Measurements from ENCODE around the gene PAM16.

PAM16 gene

DNA sequence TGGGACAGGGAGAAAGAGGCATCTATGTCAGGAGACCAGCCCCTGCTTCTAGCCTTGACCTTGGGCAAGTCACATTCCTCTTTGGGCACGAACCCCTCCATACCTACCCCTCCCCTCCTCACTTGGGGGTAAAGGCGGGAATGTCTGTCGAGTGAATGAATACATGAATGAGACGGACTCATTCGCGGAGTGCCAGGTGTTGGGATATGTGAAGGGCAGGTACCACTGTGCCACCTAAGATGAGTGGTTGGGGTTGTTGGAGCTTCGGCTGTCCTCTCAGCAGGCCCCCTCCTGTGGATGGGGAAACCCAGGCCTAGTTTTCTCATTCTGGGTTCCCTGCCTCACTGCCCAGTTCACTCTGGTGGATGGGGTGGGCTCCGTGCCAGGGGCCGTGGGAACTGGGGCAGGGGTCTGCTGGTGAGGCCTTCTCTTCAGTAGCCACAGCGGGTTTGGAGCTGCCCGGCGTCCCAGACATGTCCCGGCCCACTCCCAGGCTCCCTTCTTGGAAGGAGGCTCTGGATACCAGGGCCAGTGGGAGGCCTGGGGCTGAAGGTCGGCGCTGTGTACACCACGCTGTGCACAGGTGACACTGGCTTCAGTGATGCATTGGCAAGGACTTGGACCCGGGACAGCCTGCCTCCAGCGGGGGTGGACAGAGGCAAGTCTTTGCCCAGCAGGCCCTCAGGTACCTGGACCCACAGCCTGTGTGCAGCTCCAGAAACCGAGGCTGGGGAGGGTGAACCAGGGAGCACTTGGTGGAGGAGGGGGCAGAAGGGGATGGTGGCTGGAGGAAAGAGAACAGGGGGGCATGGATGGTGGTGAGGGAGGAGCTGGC is 29.6 kb downstream of the PAM16 start:
- H3K36me3 Mint-ChIP-seq (ENCODE audit: low read depth): no peaks in the 10 kb centered on the region
- TF ChIP-seq, protein P1, sequence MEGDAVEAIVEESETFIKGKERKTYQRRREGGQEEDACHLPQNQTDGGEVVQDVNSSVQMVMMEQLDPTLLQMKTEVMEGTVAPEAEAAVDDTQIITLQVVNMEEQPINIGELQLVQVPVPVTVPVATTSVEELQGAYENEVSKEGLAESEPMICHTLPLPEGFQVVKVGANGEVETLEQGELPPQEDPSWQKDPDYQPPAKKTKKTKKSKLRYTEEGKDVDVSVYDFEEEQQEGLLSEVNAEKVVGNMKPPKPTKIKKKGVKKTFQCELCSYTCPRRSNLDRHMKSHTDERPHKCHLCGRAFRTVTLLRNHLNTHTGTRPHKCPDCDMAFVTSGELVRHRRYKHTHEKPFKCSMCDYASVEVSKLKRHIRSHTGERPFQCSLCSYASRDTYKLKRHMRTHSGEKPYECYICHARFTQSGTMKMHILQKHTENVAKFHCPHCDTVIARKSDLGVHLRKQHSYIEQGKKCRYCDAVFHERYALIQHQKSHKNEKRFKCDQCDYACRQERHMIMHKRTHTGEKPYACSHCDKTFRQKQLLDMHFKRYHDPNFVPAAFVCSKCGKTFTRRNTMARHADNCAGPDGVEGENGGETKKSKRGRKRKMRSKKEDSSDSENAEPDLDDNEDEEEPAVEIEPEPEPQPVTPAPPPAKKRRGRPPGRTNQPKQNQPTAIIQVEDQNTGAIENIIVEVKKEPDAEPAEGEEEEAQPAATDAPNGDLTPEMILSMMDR (IDR thresholded peaks at IDR 0.05; ENCODE audit: unreplicated experiment in 3 of 3): no peak
- H3K27me3 Mint-ChIP-seq (ENCODE audit: low read depth): no peaks in the 10 kb centered on the region
- peak overlapping the region in 2 of 3 experiments; percentile 16 to 25 for H3K27ac Mint-ChIP-seq
- H3K4me3 Mint-ChIP-seq: peak overlapping the region in 1 of 3 experiments; percentile 12
- peaks cover 30% of the 10 kb centered on the region for H3K4me1 Mint-ChIP-seq
- no peaks in the 10 kb centered on the region for H3K9me3 Mint-ChIP-seq

DNA sequence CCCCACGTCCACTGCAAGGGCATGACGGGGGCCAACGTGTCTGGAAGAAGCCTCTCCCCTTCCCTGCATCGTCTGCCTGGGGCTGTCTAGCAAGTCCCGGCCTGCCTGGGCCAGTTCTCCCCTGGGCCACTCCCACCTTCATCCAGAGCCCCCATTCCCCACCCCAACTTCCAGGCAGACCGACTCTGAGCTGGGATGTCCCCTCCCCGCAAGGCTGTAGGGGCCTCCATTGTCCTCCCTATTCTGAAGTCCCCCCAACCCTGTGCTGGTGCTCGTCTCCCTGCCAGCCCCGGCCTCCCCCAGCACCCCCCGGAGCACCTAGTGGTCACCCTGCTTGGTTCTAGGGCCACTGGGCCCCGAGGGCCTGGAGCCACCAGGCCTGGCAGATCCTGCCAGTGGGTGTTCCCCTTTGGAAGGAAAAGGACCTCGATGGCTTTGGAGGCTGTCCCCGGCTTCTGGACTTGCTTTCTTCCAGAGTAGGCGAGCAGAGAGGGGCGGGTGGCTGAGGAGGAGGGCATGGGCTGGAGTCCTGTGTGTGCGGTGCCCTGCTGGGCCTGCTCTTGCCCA is 30.5 kb downstream of the PAM16 start:
- Mint-ChIP-seq H3K4me3 (no peak overlapping the region), H3K4me1 (peaks cover 30% of the 10 kb centered on the region), H3K27me3 (ENCODE audit: low read depth) (no peaks in the 10 kb centered on the region), H3K36me3 (ENCODE audit: low read depth) (no peaks in the 10 kb centered on the region), H3K9me3 (no peaks in the 10 kb centered on the region), H3K27ac (peak overlapping the region in 1 of 3 experiments; percentile 35)
- TF ChIP-seq, protein P1 (IDR thresholded peaks at IDR 0.05; ENCODE audit: unreplicated experiment in 3 of 3): no peak

- TF ChIP-seq, protein P1 (IDR thresholded peaks at IDR 0.05; ENCODE audit: unreplicated experiment in 3 of 3): no peak
- H3K4me3 Mint-ChIP-seq: peak overlapping the region; percentile 81 to 88 (median 85)
- H3K4me1 Mint-ChIP-seq: peaks cover 32% of the 10 kb centered on the region
- no peaks in the 10 kb centered on the region for H3K27me3 Mint-ChIP-seq (ENCODE audit: low read depth)
- H3K27ac Mint-ChIP-seq: peak overlapping the region; percentile 51 to 90 (median 57)
- H3K36me3 Mint-ChIP-seq (ENCODE audit: low read depth): no peaks in the 10 kb centered on the region
- H3K9me3 Mint-ChIP-seq: no peaks in the 10 kb centered on the region
Observed at GRCh38 chr16:4319454-4320421, 31.4 kb downstream of the PAM16 start.

- Mint-ChIP-seq H3K36me3 (ENCODE audit: low read depth) (no peaks in the 10 kb centered on the region), H3K27ac (peak overlapping the region; percentile 81 to 90 (median 86)), H3K4me1 (peaks cover 33% of the 10 kb centered on the region), H3K9me3 (no peaks in the 10 kb centered on the region), H3K4me3 (peak overlapping the region; percentile 85 to 88 (median 86)), H3K27me3 (ENCODE audit: low read depth) (peaks cover 4% of the 10 kb centered on the region)
- TF ChIP-seq, protein P1 (IDR thresholded peaks at IDR 0.05; ENCODE audit: unreplicated experiment in 3 of 3): no peak
Observed at GRCh38 chr16:4318967-4319366, 32.2 kb downstream of the PAM16 start.

DNA sequence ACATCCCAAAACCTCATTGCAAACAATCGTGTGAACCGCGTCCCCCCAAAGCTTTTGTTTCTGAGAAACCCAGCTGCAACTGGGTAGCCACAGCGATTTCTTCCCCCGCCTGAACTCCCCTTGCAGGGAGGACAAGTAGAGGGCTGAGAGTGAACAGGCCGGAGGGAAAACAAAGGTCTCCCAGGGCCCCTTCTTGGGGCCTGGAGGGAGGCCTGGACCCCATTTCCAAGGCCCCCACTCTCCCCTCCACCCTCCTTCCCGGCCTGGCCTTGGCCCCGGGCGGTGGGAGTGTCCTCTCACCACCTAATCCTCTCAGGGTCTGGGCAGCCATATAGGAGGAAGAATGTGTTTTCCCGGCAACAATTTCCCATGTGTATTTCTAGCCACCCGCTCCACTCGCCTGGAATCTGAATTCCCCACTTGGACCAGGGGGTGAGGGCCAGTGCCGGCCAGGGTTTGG is 32.6 kb downstream of the PAM16 start:
- Mint-ChIP-seq H3K36me3 (ENCODE audit: low read depth) (no peaks in the 10 kb centered on the region), H3K27ac (peak overlapping the region; percentile 81 to 90 (median 86)), H3K9me3 (no peaks in the 10 kb centered on the region), H3K4me3 (peak overlapping the region; percentile 85 to 88 (median 86)), H3K4me1 (peaks cover 34% of the 10 kb centered on the region), H3K27me3 (ENCODE audit: low read depth) (peaks cover 4% of the 10 kb centered on the region)
- TF ChIP-seq, protein P1 (IDR thresholded peaks at IDR 0.05; ENCODE audit: unreplicated experiment in 3 of 3): no peak
